Naive B cell (primary cell): ENCODE results near the gene LRRIQ3. TPM values are rescaled to one million over a fixed set of nuclear protein-coding genes. Genes with fewer than 3 reads are reported as not detected.
"Not testable (repeated sequence)": the region's sequence is repeated elsewhere in the genome, so short reads cannot be mapped to it uniquely, and the experiment has no call there.

ENCODE experiments used
- ATAC-seq, 2 donors: fragments of 150-1000 bp; cut with Tn5 transposase; 2 replicates each; pipeline ENCODE4 v1.10.0; 2021; ENCODE audit warnings: low read depth in 2 of 2, mild to moderate bottlenecking in 2 of 2, moderate library complexity in 2 of 2
- DNase-seq: peaks from one replicate; pipeline ENCODE4 v3.0.0; 2022
- H3K27ac Mint-ChIP-seq, 6 donors: one replicate each; pipeline ENCODE4 v1.8.0; 2020 to 2022; ENCODE audit warnings: mild to moderate bottlenecking in 6 of 6, mixed read lengths in 6 of 6, moderate library complexity in 5 of 6, inconsistent platforms in 2 of 6
- H3K27me3 Mint-ChIP-seq, 3 donors: one replicate each; pipeline ENCODE4 v1.8.0; 2021 to 2022; ENCODE audit warnings: mixed read lengths in 3 of 3, mild to moderate bottlenecking in 1 of 3
- H3K36me3 Mint-ChIP-seq, 2 donors: one replicate each; pipeline ENCODE4 v1.8.0; 2020 to 2022; ENCODE audit warnings: mixed read lengths in 2 of 2, inconsistent platforms in 1 of 2, mild to moderate bottlenecking in 1 of 2
- H3K4me1 Mint-ChIP-seq, 3 donors: one replicate each; pipeline ENCODE4 v1.8.0; 2020 to 2022; ENCODE audit warnings: mixed read lengths in 3 of 3, inconsistent platforms in 1 of 3, mild to moderate bottlenecking in 1 of 3, moderate library complexity in 1 of 3
- H3K4me3 Mint-ChIP-seq, 8 donors: one replicate each; pipeline ENCODE4 v1.8.0; 2020 to 2022; ENCODE audit warnings: mild to moderate bottlenecking in 8 of 8, mixed read lengths in 8 of 8, moderate library complexity in 8 of 8, inconsistent platforms in 2 of 8
- H3K9me3 Mint-ChIP-seq, 7 donors: one replicate each; pipeline ENCODE4 v1.8.0; 2020 to 2022; ENCODE audit warnings: mixed read lengths in 7 of 7, mild to moderate bottlenecking in 5 of 7, inconsistent platforms in 2 of 7, moderate library complexity in 1 of 7
- polyA plus RNA-seq, 6 donors: library from polyadenylated mRNA; unstranded; fragments of 300-500 nt; fragmentation: Illumina TruSeq; gene quantifications; one replicate each; pipeline ENCODE4 v1.2.3, GENCODE V29; 2021; ENCODE audit warnings: low read depth in 6 of 6

The LRRIQ3 gene
- polyA plus RNA-seq, 6 donors from 2014 or later: 2.2 to 9.9 (median 2.9) TPM

DNA sequence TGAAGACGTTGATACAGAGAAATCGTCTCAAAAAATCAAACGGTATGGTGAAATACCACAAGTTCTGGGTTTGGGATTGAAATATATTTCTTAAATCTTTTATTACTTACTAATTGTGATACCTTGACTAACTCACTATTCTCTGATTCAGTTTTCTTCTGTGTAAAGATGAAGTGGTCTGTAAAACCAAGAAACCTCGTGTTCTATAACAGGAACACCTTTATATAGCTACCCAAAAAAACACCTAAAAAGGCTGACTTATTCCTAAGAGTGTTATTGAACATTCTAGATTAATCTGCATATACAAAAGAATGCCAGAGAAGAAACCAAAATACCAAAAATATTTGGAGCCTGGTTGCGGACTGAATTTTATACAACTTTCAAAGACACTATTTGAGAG is 721 bp downstream of the LRRIQ3 start:
- no peak for DNase-seq
- ATAC-seq: no peak
- Mint-ChIP-seq H3K36me3 (peaks cover 0 to 6% of the 10 kb centered on the region in 2 donors), H3K4me1 (peaks cover 9 to 23% (median 14%) of the 10 kb centered on the region in 3 donors), H3K4me3 (peak overlapping the region; percentile 90 to 98 (median 94)), H3K27me3 (no peaks in the 10 kb centered on the region), H3K27ac (peak overlapping the region in 5 of 6 donors; percentile 77 to 96 (median 92)), H3K9me3 (no peaks in the 10 kb centered on the region)

DNA sequence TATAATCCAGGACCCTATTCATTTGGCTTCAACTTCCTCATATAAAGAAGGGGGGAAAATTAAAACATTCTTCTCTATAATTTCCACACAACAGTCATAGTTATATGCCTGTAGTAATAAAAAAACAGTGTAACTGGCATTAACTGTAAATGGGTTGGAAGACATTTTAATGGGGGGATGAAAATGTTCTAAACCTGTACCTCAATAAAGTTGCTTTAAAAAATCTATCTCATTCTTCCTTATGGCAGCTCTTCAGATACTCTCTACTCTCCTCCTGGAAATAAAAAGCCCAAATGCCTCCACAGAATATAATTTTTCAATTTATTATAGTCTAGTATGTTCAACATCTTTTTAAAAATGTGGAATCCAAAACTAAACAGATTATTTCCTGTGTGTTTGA is 2.6 kb downstream of the LRRIQ3 start:
- peak overlapping the region in 1 of 8 donors; percentile 21 for H3K4me3 Mint-ChIP-seq

DNA sequence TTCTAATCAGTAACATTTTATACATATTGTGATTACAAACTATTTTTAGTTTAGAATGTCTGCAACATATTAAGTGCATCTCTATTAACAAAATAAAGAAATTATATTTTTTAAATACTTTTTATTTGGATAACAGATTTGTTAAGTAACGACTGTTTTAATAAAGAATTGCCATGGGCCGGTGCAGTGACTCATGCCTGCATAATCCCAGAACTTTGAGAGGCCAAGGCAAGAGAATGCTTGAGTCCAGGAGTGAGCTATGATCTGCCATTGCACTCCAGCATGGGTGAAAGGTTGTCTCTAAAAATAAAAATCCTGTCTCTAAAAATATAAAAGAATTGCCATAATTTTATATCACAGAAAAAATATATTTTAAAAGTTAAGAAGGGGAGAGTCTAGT is 4.1 kb downstream of the LRRIQ3 start:
- peaks cover 9 to 16% (median 10%) of the 10 kb centered on the region in 3 donors for H3K4me1 Mint-ChIP-seq
- no peak overlapping the region for H3K27ac Mint-ChIP-seq
- H3K4me3 Mint-ChIP-seq: no peak overlapping the region
- H3K36me3 Mint-ChIP-seq: peaks cover 0 to 9% of the 10 kb centered on the region in 2 donors
- DNase-seq (no peak), ATAC-seq (no peak)
- H3K27me3 Mint-ChIP-seq: peaks cover 0 to 6% (median 0%) of the 10 kb centered on the region in 3 donors
- peaks cover 0 to 19% (median 5%) of the 10 kb centered on the region in 7 donors for H3K9me3 Mint-ChIP-seq

More for the DNA sequence above, 2.6 kb downstream of the LRRIQ3 start:
- H3K9me3 Mint-ChIP-seq: peaks cover 0 to 7% (median under 1%) of the 10 kb centered on the region in 7 donors
- H3K36me3 Mint-ChIP-seq: peaks cover 0 to 3% of the 10 kb centered on the region in 2 donors
- H3K27ac Mint-ChIP-seq: no peak overlapping the region
- DNase-seq (no peak), ATAC-seq (no peak)
- peaks cover 9 to 23% (median 14%) of the 10 kb centered on the region in 3 donors for H3K4me1 Mint-ChIP-seq
- H3K27me3 Mint-ChIP-seq: no peaks in the 10 kb centered on the region

DNA sequence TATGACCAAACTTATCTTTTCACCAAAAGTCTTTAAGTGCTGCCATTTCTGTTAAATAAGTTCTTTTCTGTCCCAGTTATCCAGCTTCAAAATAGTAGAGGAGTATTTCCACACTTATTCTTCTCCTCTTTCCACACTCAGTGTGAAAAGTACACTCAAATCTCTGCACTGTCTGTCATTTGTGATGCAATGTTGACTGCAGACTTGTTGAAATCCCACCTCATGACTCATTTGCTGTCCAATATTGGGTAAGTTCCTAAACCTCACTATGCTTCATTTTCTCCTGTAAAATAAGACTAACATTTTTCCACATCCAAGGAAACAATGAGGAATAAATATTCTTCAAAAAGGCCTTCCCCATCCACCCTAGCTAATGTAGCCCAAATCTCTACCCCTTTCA is 17.5 kb downstream of the LRRIQ3 start:
- H3K9me3 Mint-ChIP-seq: peaks cover 0 to 6% (median 3%) of the 10 kb centered on the region in 7 donors
- H3K27me3 Mint-ChIP-seq: no peaks in the 10 kb centered on the region
- DNase-seq (no peak), ATAC-seq (no peak)
- no peaks in the 10 kb centered on the region for H3K36me3 Mint-ChIP-seq
- no peak overlapping the region for H3K4me3 Mint-ChIP-seq
- no peaks in the 10 kb centered on the region for H3K4me1 Mint-ChIP-seq
- no peak overlapping the region for H3K27ac Mint-ChIP-seq

DNA sequence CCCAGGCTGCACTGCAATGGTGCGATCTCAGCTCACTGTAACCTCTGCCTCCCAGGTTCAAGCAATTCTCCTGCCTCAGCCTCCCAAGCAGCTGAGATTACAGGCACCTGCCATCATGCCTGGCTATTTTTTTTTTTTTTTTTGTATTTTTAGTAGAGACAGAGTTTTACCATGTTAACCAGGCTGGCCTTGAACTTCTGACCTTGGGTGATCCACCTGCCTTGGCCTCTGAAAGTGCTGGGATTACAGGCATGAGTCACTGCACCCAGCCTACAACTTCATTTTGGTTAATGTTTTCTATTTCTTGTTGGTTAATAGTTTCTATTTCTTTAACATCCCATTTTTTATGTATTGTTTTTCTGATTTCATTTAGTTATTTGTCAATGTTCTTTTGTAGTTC is 23.6 kb downstream of the LRRIQ3 start:
- ATAC-seq, H3K4me3 Mint-ChIP-seq: not testable (repeated sequence)
- H3K9me3 Mint-ChIP-seq: peaks cover 9 to 56% (median 25%) of the 10 kb centered on the region in 7 donors

GRCh38 chr1:74162333-74162732 is 35.6 kb downstream of the LRRIQ3 start:
- no peaks in the 10 kb centered on the region for H3K36me3 Mint-ChIP-seq
- H3K9me3 Mint-ChIP-seq: peaks cover 0 to 4% (median 0%) of the 10 kb centered on the region in 7 donors
- ATAC-seq (no peak), DNase-seq (no peak)
- H3K27me3 Mint-ChIP-seq: peaks cover 0 to 5% (median 0%) of the 10 kb centered on the region in 3 donors
- no peaks in the 10 kb centered on the region for H3K4me1 Mint-ChIP-seq
- H3K4me3 Mint-ChIP-seq: no peak overlapping the region
- H3K27ac Mint-ChIP-seq: no peak overlapping the region

More for the DNA sequence above, 23.6 kb downstream of the LRRIQ3 start:
- not testable (repeated sequence) for DNase-seq, H3K27ac Mint-ChIP-seq, H3K27me3 Mint-ChIP-seq, H3K4me1 Mint-ChIP-seq
- peaks cover 9 to 13% of the 10 kb centered on the region in 2 donors for H3K36me3 Mint-ChIP-seq

DNA sequence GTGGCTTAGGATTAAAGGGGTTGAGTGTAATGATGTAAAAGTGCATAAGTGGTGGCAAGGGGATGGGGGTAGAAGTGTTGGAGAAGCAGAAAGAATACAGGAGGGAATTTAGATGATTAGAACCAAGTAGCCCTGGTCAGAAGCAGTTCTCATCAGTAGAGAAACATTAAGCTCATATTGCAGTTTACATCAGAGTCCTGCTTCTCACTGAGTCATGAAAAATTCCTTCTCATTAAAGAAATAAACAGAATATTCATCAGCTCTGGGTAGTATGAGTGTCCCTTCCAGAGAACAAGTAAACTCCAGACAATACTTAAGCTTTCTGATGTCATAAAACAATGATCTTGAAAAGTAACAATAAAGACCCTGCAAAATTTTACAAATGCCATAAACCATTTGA is 36.5 kb downstream of the LRRIQ3 start:
- ATAC-seq: no peak
- peaks cover 0 to 4% (median 0%) of the 10 kb centered on the region in 7 donors for H3K9me3 Mint-ChIP-seq
- peaks cover 0 to 5% (median 0%) of the 10 kb centered on the region in 3 donors for H3K27me3 Mint-ChIP-seq

GRCh38 chr1:74160046-74160445 is 37.9 kb downstream of the LRRIQ3 start:
- no peak overlapping the region for H3K27ac Mint-ChIP-seq
- H3K9me3 Mint-ChIP-seq: no peaks in the 10 kb centered on the region
- DNase-seq: no peak
- peaks cover 0 to 5% (median 0%) of the 10 kb centered on the region in 3 donors for H3K27me3 Mint-ChIP-seq
- no peak for ATAC-seq
- H3K4me3 Mint-ChIP-seq: no peak overlapping the region
- H3K36me3 Mint-ChIP-seq: no peaks in the 10 kb centered on the region
- no peaks in the 10 kb centered on the region for H3K4me1 Mint-ChIP-seq

More for the DNA sequence above, 36.5 kb downstream of the LRRIQ3 start:
- no peak overlapping the region for H3K4me3 Mint-ChIP-seq
- no peak overlapping the region for H3K27ac Mint-ChIP-seq
- H3K4me1 Mint-ChIP-seq: no peaks in the 10 kb centered on the region
- H3K36me3 Mint-ChIP-seq: no peaks in the 10 kb centered on the region
- DNase-seq: no peak

DNA sequence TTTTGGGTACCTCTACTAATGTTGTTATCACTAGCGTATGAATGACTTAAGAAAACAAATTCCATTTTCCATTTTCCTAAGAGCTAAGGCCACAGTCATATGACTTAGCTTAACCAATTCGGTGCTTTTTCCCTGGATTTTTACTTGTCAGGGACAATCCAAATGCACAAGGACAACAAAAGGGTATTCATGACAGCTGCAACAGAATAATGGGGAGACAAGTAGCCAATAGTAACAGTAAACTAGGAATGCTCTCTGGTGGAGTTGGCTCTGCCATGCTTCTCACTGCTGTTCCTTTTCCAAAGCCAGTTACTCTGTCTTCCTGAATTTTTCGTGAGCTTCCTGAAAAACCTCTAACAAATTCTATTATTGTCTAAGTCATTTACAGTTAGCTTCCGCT is 52.9 kb downstream of the LRRIQ3 start:
- H3K4me3 Mint-ChIP-seq: no peak overlapping the region
- H3K27ac Mint-ChIP-seq: no peak overlapping the region
- H3K36me3 Mint-ChIP-seq: no peaks in the 10 kb centered on the region
- H3K9me3 Mint-ChIP-seq: peaks cover 0 to 18% (median 3%) of the 10 kb centered on the region in 7 donors
- H3K27me3 Mint-ChIP-seq: no peaks in the 10 kb centered on the region
- no peak for DNase-seq
- ATAC-seq: no peak
- no peaks in the 10 kb centered on the region for H3K4me1 Mint-ChIP-seq

- not testable (repeated sequence) for H3K27me3 Mint-ChIP-seq, ATAC-seq, H3K4me1 Mint-ChIP-seq, H3K27ac Mint-ChIP-seq, H3K4me3 Mint-ChIP-seq, H3K36me3 Mint-ChIP-seq, DNase-seq, H3K9me3 Mint-ChIP-seq
Measured at GRCh38 chr1:74117370-74117769, 80.6 kb downstream of the LRRIQ3 start.

DNA sequence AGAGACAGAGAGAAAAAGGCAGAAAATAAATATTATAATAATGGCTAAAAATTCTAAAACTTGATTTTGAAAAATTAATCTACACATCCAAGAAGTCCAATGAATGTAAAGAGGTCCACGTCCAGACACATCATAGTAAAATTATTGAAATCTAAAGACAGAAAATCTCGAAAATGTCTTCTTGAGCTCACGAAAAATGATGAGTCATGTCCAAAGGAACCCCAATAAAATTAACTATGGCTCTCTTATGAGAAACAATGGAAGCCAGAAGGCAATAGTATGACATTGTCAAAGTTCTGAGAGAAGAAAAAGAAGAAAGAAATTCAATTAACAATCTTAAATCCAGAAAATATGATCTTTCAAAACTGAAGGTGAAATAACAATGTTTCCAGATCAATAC is 84.6 kb downstream of the LRRIQ3 start:
- no peak for ATAC-seq
- no peaks in the 10 kb centered on the region for H3K4me1 Mint-ChIP-seq
- H3K27me3 Mint-ChIP-seq: no peaks in the 10 kb centered on the region
- no peaks in the 10 kb centered on the region for H3K36me3 Mint-ChIP-seq
- DNase-seq: no peak
- H3K4me3 Mint-ChIP-seq: no peak overlapping the region
- no peak overlapping the region for H3K27ac Mint-ChIP-seq
- H3K9me3 Mint-ChIP-seq: peaks cover 0 to 2% (median 0%) of the 10 kb centered on the region in 7 donors

DNA sequence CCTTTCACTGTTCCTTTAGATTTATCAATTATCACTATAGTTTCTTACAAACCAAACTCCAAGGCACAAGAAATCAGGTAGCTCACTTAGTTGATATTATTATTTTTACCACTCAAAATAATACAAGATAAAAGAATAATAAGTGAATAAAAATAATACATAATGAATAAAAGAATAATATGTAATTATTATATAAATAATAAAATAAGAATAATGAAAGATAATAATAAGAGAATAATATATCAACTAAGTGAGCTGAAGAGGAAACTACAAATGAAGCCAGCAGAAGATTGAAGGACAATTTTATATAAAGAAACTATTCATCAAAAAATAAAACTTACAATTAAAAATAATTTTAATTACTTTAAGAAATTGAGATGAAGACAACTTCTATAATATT is 90.6 kb downstream of the LRRIQ3 start:
- no peaks in the 10 kb centered on the region for H3K36me3 Mint-ChIP-seq
- H3K9me3 Mint-ChIP-seq: peaks cover 0 to 4% (median 0%) of the 10 kb centered on the region in 7 donors
- H3K27me3 Mint-ChIP-seq: no peaks in the 10 kb centered on the region
- H3K4me1 Mint-ChIP-seq: no peaks in the 10 kb centered on the region
- H3K4me3 Mint-ChIP-seq: no peak overlapping the region
- no peak overlapping the region for H3K27ac Mint-ChIP-seq
- DNase-seq (no peak), ATAC-seq (no peak)

GRCh38 chr1:74091371-74091770 is 106.6 kb downstream of the LRRIQ3 start:
- DNase-seq: no peak
- no peak overlapping the region for H3K27ac Mint-ChIP-seq
- peaks cover 9 to 35% (median 10%) of the 10 kb centered on the region in 7 donors for H3K9me3 Mint-ChIP-seq
- no peak overlapping the region for H3K4me3 Mint-ChIP-seq
- ATAC-seq: no peak
- H3K36me3 Mint-ChIP-seq: peaks cover 0 to 8% of the 10 kb centered on the region in 2 donors
- H3K27me3 Mint-ChIP-seq: no peaks in the 10 kb centered on the region
- no peaks in the 10 kb centered on the region for H3K4me1 Mint-ChIP-seq

GRCh38 chr1:74083128-74083527 is 114.8 kb downstream of the LRRIQ3 start:
- Mint-ChIP-seq H3K4me1 (no peaks in the 10 kb centered on the region), H3K4me3 (no peak overlapping the region), H3K36me3 (no peaks in the 10 kb centered on the region), H3K27ac (no peak overlapping the region), H3K27me3 (no peaks in the 10 kb centered on the region), H3K9me3 (no peaks in the 10 kb centered on the region)
- ATAC-seq (no peak), DNase-seq (no peak)

GRCh38 chr1:74065081-74065480 is 132.9 kb downstream of the LRRIQ3 start:
- ATAC-seq (no peak), DNase-seq (no peak)
- H3K9me3 Mint-ChIP-seq: peaks cover 3 to 11% (median 7%) of the 10 kb centered on the region in 7 donors
- H3K36me3 Mint-ChIP-seq: no peaks in the 10 kb centered on the region
- no peaks in the 10 kb centered on the region for H3K4me1 Mint-ChIP-seq
- no peaks in the 10 kb centered on the region for H3K27me3 Mint-ChIP-seq
- no peak overlapping the region for H3K4me3 Mint-ChIP-seq
- H3K27ac Mint-ChIP-seq: no peak overlapping the region
